8988T (cell line): ENCODE data around the gene TGDS.
"Not testable (repeated sequence)": the region's sequence is repeated elsewhere in the genome, so short reads cannot be mapped to it uniquely, and the experiment has no call there.

Source experiments
- DNase-seq: peaks from one replicate; pipeline ENCODE4 v3.0.0; 2011

Gene TGDS

GRCh38 chr13:94595950-94596574 is at the start of gene TGDS:
TSS of gene TGDS (minus strand) at chr13:94596152. CDS start at chr13:94596136, 16 bp downstream.
- DNase-seq = peak; percentile 71

GRCh38 chr13:94641409-94641941 is 45.5 kb upstream of the TGDS start:
- no peak for DNase-seq

GRCh38 chr13:94640721-94641120 is 44.8 kb upstream of the TGDS start:
- no peak for DNase-seq

GRCh38 chr13:94637677-94638076 is 41.7 kb upstream of the TGDS start:
- DNase-seq = not testable (repeated sequence)

- no peak for DNase-seq
Observed at GRCh38 chr13:94636942-94637578, 41.1 kb upstream of the TGDS start.

GRCh38 chr13:94636096-94636495 is 40.1 kb upstream of the TGDS start:
- DNase-seq = not testable (repeated sequence)

GRCh38 chr13:94632226-94632980 is 36.5 kb upstream of the TGDS start:
- no peak for DNase-seq

- DNase-seq = no peak
Observed at GRCh38 chr13:94630858-94631257, 34.9 kb upstream of the TGDS start.

GRCh38 chr13:94623316-94623715 is 27.4 kb upstream of the TGDS start:
- no peak for DNase-seq

GRCh38 chr13:94622344-94622743 is 26.4 kb upstream of the TGDS start:
- DNase-seq = no peak

GRCh38 chr13:94620286-94620896 is 24.4 kb upstream of the TGDS start:
- no peak for DNase-seq

GRCh38 chr13:94617389-94618000 is 21.5 kb upstream of the TGDS start:
- no peak for DNase-seq

GRCh38 chr13:94613051-94613450 is 17.1 kb upstream of the TGDS start:
- no peak for DNase-seq

GRCh38 chr13:94612050-94612449 is 16.1 kb upstream of the TGDS start:
- no peak for DNase-seq

GRCh38 chr13:94610475-94610874 is 14.5 kb upstream of the TGDS start:
- no peak for DNase-seq

GRCh38 chr13:94609196-94609595 is 13.2 kb upstream of the TGDS start:
- no peak for DNase-seq

GRCh38 chr13:94608586-94608985 is 12.6 kb upstream of the TGDS start:
- no peak for DNase-seq

GRCh38 chr13:94607939-94608338 is 12.0 kb upstream of the TGDS start:
- no peak for DNase-seq

- no peak for DNase-seq
Observed at GRCh38 chr13:94607056-94607455, 11.1 kb upstream of the TGDS start.

- DNase-seq = no peak
Observed at GRCh38 chr13:94602467-94602866, 6.5 kb upstream of the TGDS start.

GRCh38 chr13:94601446-94602431 is 5.8 kb upstream of the TGDS start, which contains the start of gene GPR180:
TSS of gene GPR180 (plus strand) at chr13:94601857. CDS start at chr13:94601928, 71 bp downstream.
- DNase-seq = peak; percentile 82
